GM21447 (cell line): ENCODE data around the gene RPH3AL.
"Not testable (repeated sequence)": the region's sequence is repeated elsewhere in the genome, so short reads cannot be mapped to it uniquely, and the experiment has no call there.

ENCODE experiments used
- ATAC-seq: cut with Tn5 transposase; IDR thresholded peaks from one replicate; pipeline ENCODE4 v1.9.1; 2021; ENCODE audit not compliant: unreplicated experiment

RPH3AL gene

DNA sequence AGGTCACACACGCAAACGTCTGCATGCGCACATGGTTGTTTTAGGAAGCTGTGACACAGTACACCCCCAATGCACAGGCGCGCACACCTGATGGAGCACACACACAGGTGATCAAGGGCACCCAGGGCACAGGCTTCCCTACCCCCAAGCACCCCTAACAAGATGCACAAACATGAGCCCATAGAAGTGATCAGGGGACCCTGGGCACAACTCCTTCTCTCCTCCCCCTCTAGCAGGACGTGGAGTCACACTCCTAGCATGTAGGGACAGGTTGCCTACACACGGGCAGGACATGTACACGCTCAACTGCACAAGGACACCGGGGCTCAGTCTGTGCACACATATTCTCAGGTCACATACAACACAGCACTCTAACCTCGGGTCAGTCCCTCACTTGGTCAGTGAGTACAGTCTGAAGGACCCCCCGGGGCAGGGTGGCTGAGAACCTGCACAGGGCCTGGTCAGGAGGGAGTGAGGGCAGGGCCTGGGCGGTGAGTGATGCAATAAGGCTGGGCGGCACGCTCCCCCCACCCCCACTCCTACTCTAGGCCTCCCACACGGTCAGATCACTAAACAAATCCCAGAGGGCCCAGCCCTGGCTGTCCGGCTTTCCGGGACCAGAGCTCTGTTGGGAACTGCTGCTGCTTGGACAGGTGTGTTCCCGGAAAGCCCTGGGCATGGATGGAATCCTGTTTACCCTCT, 170.4 kb downstream of the RPH3AL start:
- ATAC-seq: no peak

DNA sequence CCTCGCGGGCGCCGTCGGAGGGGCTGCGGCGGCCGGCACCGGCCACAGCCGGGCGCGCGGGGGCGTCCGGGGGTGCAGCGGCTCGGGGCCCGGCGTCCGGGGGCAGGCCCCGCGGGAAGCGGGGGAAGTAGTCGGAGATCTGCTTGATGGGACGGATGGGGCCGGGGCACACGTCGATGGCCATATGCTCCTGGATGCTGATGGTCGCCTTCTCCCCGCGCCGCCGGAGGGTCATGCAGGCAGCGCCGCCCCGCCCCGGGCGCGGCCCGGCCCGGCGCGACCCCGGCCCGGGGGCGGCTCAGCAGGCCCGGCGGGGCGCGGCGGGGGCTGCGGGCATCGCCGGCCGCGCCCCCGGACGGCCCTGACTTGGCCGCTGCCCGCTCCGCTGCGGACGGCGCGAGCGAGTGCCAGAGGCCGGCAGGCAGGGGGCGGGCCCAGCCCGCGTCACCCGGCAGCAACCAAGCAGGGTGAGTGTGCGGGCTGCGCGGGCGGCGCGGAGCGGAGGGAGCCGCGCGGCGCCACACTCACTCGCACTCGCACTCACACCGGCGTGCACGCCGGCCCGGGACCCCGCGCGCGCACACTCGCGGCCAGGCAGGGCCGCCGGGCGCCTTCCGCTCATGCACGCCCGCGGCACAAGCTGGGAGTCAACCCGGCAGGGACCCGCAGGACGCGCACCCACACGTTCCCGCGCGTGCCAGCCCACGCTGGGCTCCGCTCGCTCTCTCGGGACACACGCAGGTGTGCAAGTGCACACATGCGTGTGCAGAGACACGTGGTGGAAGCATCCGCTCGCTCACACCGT, 171.2 kb downstream of the RPH3AL start, which contains the start of gene DOC2B:
Gene DOC2B, minus strand, starts transcription at position 406 of the 805 bp plus-strand sequence. Its CDS starts 171 bp downstream, at position 235.
- ATAC-seq: no peak

GRCh38 chr17:180381-181244, 172.0 kb downstream of the RPH3AL start:
- ATAC-seq: no peak

GRCh38 chr17:179781-180380, 172.7 kb downstream of the RPH3AL start:
- ATAC-seq: no peak

- ATAC-seq: no peak
Observed at GRCh38 chr17:179066-179432, 173.6 kb downstream of the RPH3AL start.

DNA sequence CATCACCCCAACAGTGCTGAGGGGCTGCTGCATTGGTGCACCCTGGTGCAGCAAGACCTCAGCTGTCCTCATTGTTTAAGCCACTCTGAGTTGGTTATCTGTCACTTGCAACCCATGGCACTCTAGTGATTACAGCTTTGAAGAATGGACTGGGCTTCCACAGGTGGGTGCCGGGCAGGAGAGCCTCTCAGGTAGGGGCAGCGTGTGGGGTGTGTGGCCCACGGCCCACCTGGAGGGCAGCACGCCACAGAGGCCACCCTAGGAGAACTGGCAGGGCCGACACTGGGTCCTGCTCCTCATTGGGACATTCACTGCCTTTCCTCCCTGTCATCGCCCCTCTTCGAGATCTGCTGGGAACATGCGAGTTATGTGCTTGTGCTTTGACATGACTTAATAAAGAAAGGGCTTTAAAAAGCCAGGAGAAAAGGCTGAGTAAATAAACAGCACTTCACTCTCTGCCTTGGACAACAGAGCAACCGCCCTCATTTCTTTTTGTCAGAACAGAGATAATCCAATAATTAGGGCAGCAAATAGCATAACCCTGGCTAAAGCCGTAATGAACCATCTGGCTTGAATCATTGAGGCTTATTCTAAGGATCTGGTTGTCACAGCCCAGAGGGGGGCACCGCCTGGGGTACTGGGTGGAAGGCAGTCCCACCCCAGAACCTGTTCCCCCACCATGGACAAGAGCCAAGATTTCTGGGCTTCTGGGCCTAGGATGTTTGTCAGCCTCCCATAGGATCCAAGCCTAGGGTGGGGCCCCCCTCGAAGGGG, 174.1 kb downstream of the RPH3AL start:
- no peak for ATAC-seq

- no peak for ATAC-seq
Observed at GRCh38 chr17:177762-178161, 174.8 kb downstream of the RPH3AL start.

DNA sequence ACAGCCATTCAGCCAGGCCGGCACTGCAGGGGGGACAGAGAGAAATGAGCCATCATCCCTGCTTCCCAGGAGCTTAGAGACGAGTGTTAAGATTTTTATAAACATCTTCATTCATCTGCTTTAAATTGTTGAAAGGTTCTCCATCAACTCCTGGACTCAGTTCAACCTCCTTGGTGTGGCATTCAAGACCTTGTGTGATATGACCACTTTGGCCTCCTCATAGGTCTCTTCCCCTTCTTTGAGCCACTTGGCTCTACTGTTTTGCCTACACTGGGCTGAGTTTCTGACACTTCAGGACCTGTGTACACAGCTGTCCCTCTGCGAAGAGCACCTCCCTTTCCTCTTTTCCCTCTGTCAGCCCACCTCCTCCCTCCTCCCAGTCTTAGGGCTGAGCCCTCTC, 175.5 kb downstream of the RPH3AL start:
- no peak for ATAC-seq

DNA sequence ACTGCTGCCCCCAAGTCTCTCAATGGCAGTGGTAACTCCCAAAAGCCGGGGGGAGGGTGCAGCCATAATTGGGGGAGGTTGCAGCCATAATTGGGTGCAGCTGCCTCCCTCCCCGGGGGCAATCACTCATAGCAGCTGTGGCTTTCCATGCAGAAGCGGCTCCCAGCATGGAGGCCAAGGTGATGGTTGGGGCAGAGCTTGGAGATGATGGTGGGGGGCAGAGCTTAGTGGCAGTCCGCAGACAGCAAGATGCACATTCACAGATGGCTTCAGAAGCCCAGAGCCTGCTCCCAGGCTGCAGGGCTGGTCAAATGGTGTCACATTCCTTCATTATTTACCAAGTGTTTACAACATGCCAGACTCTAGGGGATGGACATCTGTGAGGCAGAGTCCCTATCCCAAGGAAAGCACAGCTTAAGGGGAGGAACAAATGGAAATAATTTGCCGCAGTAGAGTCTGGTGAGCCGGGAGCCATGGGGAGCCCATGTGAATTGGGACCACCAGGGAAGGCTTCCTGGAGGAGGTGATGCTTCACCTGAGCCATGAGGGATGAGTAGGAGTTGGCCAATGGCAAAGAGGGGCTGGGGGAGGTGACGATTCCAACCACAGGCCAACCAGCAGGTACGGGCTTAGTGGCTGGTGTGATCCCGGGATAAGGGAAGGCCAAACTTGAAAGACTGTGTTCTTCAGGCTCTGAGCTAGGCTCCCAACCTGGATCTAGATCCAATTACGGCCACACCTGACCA, 179.3 kb downstream of the RPH3AL start:
- ATAC-seq: no peak

- ATAC-seq: no peak
Observed at GRCh38 chr17:172401-172800, 180.2 kb downstream of the RPH3AL start.

GRCh38 chr17:171871-172270, 180.7 kb downstream of the RPH3AL start:
- ATAC-seq: no peak

DNA sequence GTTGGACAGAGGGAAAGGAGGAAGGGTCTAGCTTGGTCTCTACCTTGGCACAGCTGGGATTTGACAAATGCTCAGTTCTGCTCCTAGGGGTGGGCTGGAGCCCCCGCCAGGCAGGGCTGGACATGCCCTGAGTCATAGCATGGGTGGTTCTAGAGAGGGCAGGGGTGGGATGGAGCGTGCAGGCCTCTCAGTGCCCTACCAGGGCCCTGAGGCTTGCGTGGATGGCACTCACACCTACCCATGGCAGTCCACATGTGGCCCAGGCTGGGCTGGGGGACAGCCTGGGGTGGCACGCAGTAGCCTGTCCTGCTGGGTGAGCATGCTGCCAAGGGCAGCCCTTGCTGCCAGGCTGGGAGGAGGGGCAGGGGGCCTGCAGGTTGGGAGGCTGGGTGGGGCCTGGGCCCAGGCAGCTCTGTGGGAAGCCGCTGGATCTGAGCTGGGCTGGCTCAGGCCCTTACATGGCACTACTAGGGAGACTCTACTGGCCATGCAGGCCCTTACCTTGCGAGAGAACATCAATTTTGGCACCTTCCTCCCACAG, 182.4 kb downstream of the RPH3AL start:
- ATAC-seq: no peak

DNA sequence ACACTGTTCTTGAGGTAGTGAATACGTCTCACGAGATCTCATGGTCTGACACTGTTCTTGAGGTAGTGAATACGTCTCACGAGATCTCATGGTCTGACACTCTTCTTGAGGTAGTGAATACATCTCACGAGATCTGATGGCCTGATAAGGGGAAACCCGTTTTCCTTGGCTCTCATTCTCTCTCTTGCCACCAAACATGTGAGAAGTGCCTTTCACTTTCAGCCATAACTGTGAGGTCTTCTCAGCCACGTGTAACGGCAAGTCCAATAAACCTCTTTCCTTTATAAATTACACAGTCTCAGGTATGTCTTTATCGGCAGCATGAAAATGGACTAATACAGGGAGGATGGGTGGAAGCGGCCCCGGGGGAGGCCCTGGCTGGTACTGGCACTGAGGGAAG, 184.0 kb downstream of the RPH3AL start:
- not testable (repeated sequence) for ATAC-seq

DNA sequence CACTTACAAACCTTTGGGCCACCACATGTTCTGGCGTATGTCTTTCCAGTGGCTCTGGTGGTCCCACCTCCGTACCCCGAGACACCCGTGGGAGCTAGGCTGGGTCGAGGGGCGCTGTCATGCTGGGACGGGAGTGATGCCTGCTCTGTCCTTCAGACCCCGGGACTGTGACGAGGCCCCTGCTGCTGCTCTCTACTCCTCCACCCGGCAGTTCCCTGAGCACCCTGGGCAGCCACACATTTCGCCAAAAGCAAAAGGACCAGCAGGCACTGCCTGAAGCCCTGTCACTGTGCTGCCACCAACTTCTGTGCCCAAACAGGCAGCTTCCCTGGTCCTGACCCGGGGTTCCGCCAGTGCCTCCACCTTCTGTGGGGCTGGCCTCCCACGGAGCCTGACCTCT, 186.7 kb downstream of the RPH3AL start:
- no peak for ATAC-seq

- ATAC-seq: no peak
Observed at GRCh38 chr17:164303-165235, 188.0 kb downstream of the RPH3AL start.

GRCh38 chr17:163514-164098, 189.0 kb downstream of the RPH3AL start:
- no peak for ATAC-seq

GRCh38 chr17:162689-163088, 189.9 kb downstream of the RPH3AL start:
- ATAC-seq: no peak
